Peyer's patch (tissue), 4 donors: ENCODE measurements around the gene PROK1. TPM values are rescaled to one million over a fixed set of nuclear protein-coding genes. Genes with fewer than 3 reads are reported as not detected.
"Not testable (repeated sequence)": the region's sequence is repeated elsewhere in the genome, so short reads cannot be mapped to it uniquely, and the experiment has no call there.

ENCODE experiments used
- DNase-seq, 3 donors: peaks; one replicate each; pipeline ENCODE4 v3.0.0-alpha.2; 2017 to 2019
- H3K27ac ChIP-seq, 4 donors: fragments of 200-600 bp; sonication (generic); one replicate each; pipeline ENCODE4 v1.5.1; 2016 to 2019
- H3K27me3 ChIP-seq, 2 donors: fragments of 200-600 bp; sonication (generic); one replicate each; pipeline ENCODE4 v1.5.1; 2019
- H3K36me3 ChIP-seq, 3 donors: fragments of 200-600 bp; sonication (generic); one replicate each; pipeline ENCODE4 v1.5.1; 2016 to 2019
- H3K4me1 ChIP-seq, 4 donors: fragments of 200-600 bp; sonication (generic); one replicate each; pipeline ENCODE4 v1.5.1; 2016 to 2019
- H3K4me3 ChIP-seq, 4 donors: fragments of 200-600 bp; sonication (generic); 1 replicate in 3 of 4; 2 replicates in 1 of 4; pipeline ENCODE4 v1.5.1; 2016 to 2019; ENCODE audit warnings: mild to moderate bottlenecking in 1 of 4
- H3K9me3 ChIP-seq, 4 donors: fragments of 200-600 bp; sonication (generic); one replicate each; pipeline ENCODE4 v1.5.1; 2016 to 2019; ENCODE audit warnings: mild to moderate bottlenecking in 1 of 4
- CTCF ChIP-seq, 6 experiments: fragments of 450-650 bp in 4 of 6; fragments of 200-600 bp in 2 of 6; sonication (generic) in 1 of 6; IDR thresholded peaks; one replicate each; pipeline ENCODE4 v1.5.1; 2017 to 2019; ENCODE audit warnings: antibody characterized with exemption in 6 of 6, mild to moderate bottlenecking in 3 of 6, moderate library complexity in 1 of 6
- POLR2A ChIP-seq, 2 donors: fragments of 450-650 bp; IDR thresholded peaks; one replicate each; pipeline ENCODE4 v1.5.1; 2017; ENCODE audit warnings: antibody characterized with exemption in 2 of 2, mild to moderate bottlenecking in 2 of 2, moderate library complexity in 2 of 2
- total RNA-seq, 4 donors: library from RNA; depleted of rRNA; stranded (reverse); fragments of >200 nt; gene quantifications; one replicate each; pipeline ENCODE4 v1.1.0, GENCODE V29; 2016

The PROK1 gene
- total RNA-seq, result not detected

GRCh38 chr1:110450929-110451328 is at the start of gene PROK1:
Gene PROK1, plus strand, starts transcription at chr1:110451149. Its CDS starts 68 bp downstream, at chr1:110451217.
- no peaks in the 10 kb centered on the region for H3K36me3 ChIP-seq
- no peak for TF ChIP-seq POLR2A (IDR thresholded peaks at IDR 0.05)
- no peak for TF ChIP-seq CTCF (IDR thresholded peaks at IDR 0.05)

GRCh38 chr1:110403805-110404204 is 47.1 kb upstream of the PROK1 start:
- no peaks in the 10 kb centered on the region for H3K9me3 ChIP-seq
- DNase-seq, result no peak
- no peak overlapping the region for H3K27ac ChIP-seq
- peaks cover 0 to 23% (median 4%) of the 10 kb centered on the region in 4 donors for H3K4me1 ChIP-seq
- no peak for TF ChIP-seq CTCF (IDR thresholded peaks at IDR 0.05)
- no peak for TF ChIP-seq POLR2A (IDR thresholded peaks at IDR 0.05)
- no peak overlapping the region for H3K4me3 ChIP-seq
- H3K36me3 ChIP-seq, result peaks cover 0 to 71% (median 2%) of the 10 kb centered on the region in 3 donors
- H3K27me3 ChIP-seq, result no peaks in the 10 kb centered on the region

More at GRCh38 chr1:110450929-110451328, at the start of gene PROK1:
- peak in 1 of 3 donors; percentile 14 for DNase-seq
- H3K4me1 ChIP-seq, result no peaks in the 10 kb centered on the region
- no peak within 1 kb of the TSS for H3K4me3 ChIP-seq
- no peaks in the 10 kb centered on the region for H3K27me3 ChIP-seq
- no peak within 1 kb of the TSS for H3K27ac ChIP-seq
- H3K9me3 ChIP-seq, result no peaks in the 10 kb centered on the region

GRCh38 chr1:110404401-110404800 is 46.5 kb upstream of the PROK1 start:
- no peak for DNase-seq
- H3K27me3 ChIP-seq, result no peaks in the 10 kb centered on the region
- H3K9me3 ChIP-seq, result no peaks in the 10 kb centered on the region
- H3K4me3 ChIP-seq, result no peak overlapping the region
- peaks cover 0 to 25% (median 4%) of the 10 kb centered on the region in 4 donors for H3K4me1 ChIP-seq
- peaks cover 0 to 65% (median 2%) of the 10 kb centered on the region in 3 donors for H3K36me3 ChIP-seq
- no peak overlapping the region for H3K27ac ChIP-seq
- TF ChIP-seq POLR2A (IDR thresholded peaks at IDR 0.05), result no peak
- no peak for TF ChIP-seq CTCF (IDR thresholded peaks at IDR 0.05)

GRCh38 chr1:110406407-110406806 is 44.5 kb upstream of the PROK1 start:
- peak overlapping the region; percentile 0 to 93 (median 93) for H3K27ac ChIP-seq
- peaks cover 0 to 25% (median 4%) of the 10 kb centered on the region in 4 donors for H3K4me1 ChIP-seq
- DNase-seq, H3K27me3 ChIP-seq, H3K9me3 ChIP-seq: not testable (repeated sequence)
- H3K36me3 ChIP-seq, result peaks cover 0 to 45% (median 2%) of the 10 kb centered on the region in 3 donors
- H3K4me3 ChIP-seq, result peak overlapping the region; percentile 84 to 94 (median 92)

GRCh38 chr1:110407260-110408210 is 43.4 kb upstream of the PROK1 start, which contains the start of gene LAMTOR5:
Gene LAMTOR5, minus strand, starts transcription at chr1:110407694. Its CDS starts 74 bp downstream, at chr1:110407620.
- peak in 4 of 6 experiments; percentile 11 to 39 (median 24) for TF ChIP-seq CTCF (IDR thresholded peaks at IDR 0.05)
- TF ChIP-seq POLR2A (IDR thresholded peaks at IDR 0.05), result peak; percentile 78 to 85
- Histone ChIP-seq H3K36me3 (peaks cover 0 to 34% (median 0%) of the 10 kb centered on the region in 3 donors), H3K9me3 (no peaks in the 10 kb centered on the region), H3K4me1 (peaks cover 0 to 25% (median 4%) of the 10 kb centered on the region in 4 donors), H3K27me3 (no peaks in the 10 kb centered on the region), H3K4me3 (peak within 1 kb of the TSS; percentile 84 to 94 (median 92)), H3K27ac (peak within 1 kb of the TSS; percentile 93 to 96 (median 93))
- DNase-seq, result peak; percentile 91 to 97 (median 95)

- Histone ChIP-seq H3K27ac (no peak overlapping the region), H3K27me3 (no peaks in the 10 kb centered on the region), H3K9me3 (no peaks in the 10 kb centered on the region), H3K36me3 (peaks cover 0 to 24% (median 0%) of the 10 kb centered on the region in 3 donors), H3K4me1 (peaks cover 0 to 25% (median 4%) of the 10 kb centered on the region in 4 donors), H3K4me3 (peak overlapping the region in 3 of 4 donors; percentile 90 to 94 (median 93))
- TF ChIP-seq POLR2A (IDR thresholded peaks at IDR 0.05) (no peak), CTCF (IDR thresholded peaks at IDR 0.05) (no peak)
- DNase-seq, result no peak
Observed at GRCh38 chr1:110408488-110408887, 42.5 kb upstream of the PROK1 start.
